IMR-90 (cell line): Measurements from ENCODE around the gene MEF2B. TPM values are rescaled to one million over a fixed set of nuclear protein-coding genes. Genes with fewer than 3 reads are reported as not detected.
"Not testable (repeated sequence)": the region's sequence is repeated elsewhere in the genome, so short reads cannot be mapped to it uniquely, and the experiment has no call there.

ENCODE experiments used
- ATAC-seq: fragments of 200-7000 bp; cut with Tn5 transposase; 2 replicates; pipeline ENCODE4 v1.9.1; 2020; ENCODE audit warnings: low read depth, mild to moderate bottlenecking, moderate library complexity
- BruUV-seq: library from RNA; stranded (reverse); fragments of 400-500 nt; replicated peaks from 2 replicates; lab custom pipeline; 2021; lab: Mats Ljungman, UMichigan
- CTCF ChIA-PET: fragments of 300-600 bp; formaldehyde crosslinking; extraction: SDS; loops from one replicate; lab custom pipeline; 2021; ENCODE audit warnings: antibody characterized with exemption; lab: Yijun Ruan, JAX
- POLR2A ChIA-PET: fragments of 300-600 bp; sonication (Branson Sonifier 250); formaldehyde crosslinking; loops from one replicate; lab custom pipeline; 2022; ENCODE audit warnings: antibody characterized with exemption; ENCODE audit not compliant: unreplicated experiment; lab: Charles Lee
- DNase-seq: peaks from one replicate; pipeline ENCODE4 v3.0.0; 2013
- H2AFZ ChIP-seq: replicated peaks from 2 replicates; pipeline ENCODE3; 2013; ENCODE audit warnings: low read length, mild to moderate bottlenecking; ENCODE audit not compliant: poor library complexity
- H2AK5ac ChIP-seq: 2 replicates; pipeline ENCODE4 v1.6.1; 2013; ENCODE audit warnings: low read depth, low read length, inconsistent platforms
- H2AK9ac ChIP-seq: replicated peaks from 2 replicates; pipeline ENCODE3; 2013; ENCODE audit warnings: mild to moderate bottlenecking, low read depth, low read length, moderate library complexity; ENCODE audit not compliant: poor library complexity
- H2BK120ac ChIP-seq: 2 replicates; pipeline ENCODE4 v1.6.1; 2013; ENCODE audit warnings: low read depth, low read length, inconsistent platforms
- H2BK15ac ChIP-seq: 3 replicates; pipeline ENCODE4 v1.6.1; 2013; ENCODE audit warnings: low read depth, low read length, inconsistent platforms
- H2BK20ac ChIP-seq: 2 replicates; pipeline ENCODE4 v1.6.1; 2013; ENCODE audit warnings: low read depth, mild to moderate bottlenecking, inconsistent platforms, low read length, moderate library complexity
- H2BK5ac ChIP-seq: 2 replicates; pipeline ENCODE4 v1.6.1; 2013; ENCODE audit warnings: mild to moderate bottlenecking, low read depth, low read length, inconsistent platforms; ENCODE audit not compliant: poor library complexity, severe bottlenecking
- H3K14ac ChIP-seq: replicated peaks from 2 replicates; pipeline ENCODE4 v1.6.1; 2013; ENCODE audit warnings: low read depth, low read length, inconsistent platforms
- H3K18ac ChIP-seq: 2 replicates; pipeline ENCODE4 v1.6.1; 2013; ENCODE audit warnings: low read depth, low read length, control low read depth
- H3K23ac ChIP-seq: 2 replicates; pipeline ENCODE4 v1.6.1; 2013; ENCODE audit warnings: low read depth, low read length, inconsistent platforms
- H3K27ac ChIP-seq: 2 replicates; pipeline ENCODE4 v1.5.1; 2013; ENCODE audit warnings: mild to moderate bottlenecking, control low read depth, low read length; ENCODE audit not compliant: insufficient read depth
- H3K27me3 ChIP-seq: 2 replicates; pipeline ENCODE4 v1.6.1; 2013; ENCODE audit warnings: low read length; ENCODE audit not compliant: control insufficient read depth, insufficient read depth
- H3K36me3 ChIP-seq: 2 replicates; pipeline ENCODE4 v1.6.1; 2013; ENCODE audit warnings: low read length, mixed read lengths; ENCODE audit not compliant: control insufficient read depth, insufficient read depth
- H3K4ac ChIP-seq: 2 replicates; pipeline ENCODE4 v1.6.1; 2013; ENCODE audit warnings: low read depth, low read length, inconsistent platforms
- H3K4me1 ChIP-seq: 2 replicates; pipeline ENCODE4 v1.6.1; 2013; ENCODE audit warnings: low read length, mixed read lengths; ENCODE audit not compliant: control insufficient read depth, insufficient read depth
- H3K4me2 ChIP-seq: 2 replicates; pipeline ENCODE4 v1.6.1; 2013; ENCODE audit warnings: low read depth, mild to moderate bottlenecking, control low read depth, low read length, moderate library complexity
- H3K4me3 ChIP-seq: 2 replicates; pipeline ENCODE4 v1.5.1; 2013; ENCODE audit warnings: low read depth, mild to moderate bottlenecking, control low read depth, low read length, moderate library complexity; ENCODE audit not compliant: insufficient read depth
- H3K56ac ChIP-seq: 2 replicates; pipeline ENCODE4 v1.6.1; 2013; ENCODE audit warnings: low read length, inconsistent platforms; ENCODE audit not compliant: insufficient read depth; ENCODE audit errors: extremely low read depth
- H3K79me1 ChIP-seq, 2 experiments: 2 replicates each; pipeline ENCODE4 v1.6.1; 2013; ENCODE audit warnings: low read length in 2 of 2, inconsistent platforms in 1 of 2, low read depth in 1 of 2
- H3K9ac ChIP-seq: 2 replicates; pipeline ENCODE4 v1.6.1; 2013; ENCODE audit warnings: low read depth, low read length, control low read depth
- H3K9me1 ChIP-seq: 2 replicates; pipeline ENCODE4 v1.6.1; 2013; ENCODE audit warnings: low read length, inconsistent platforms; ENCODE audit not compliant: insufficient read depth
- H3K9me3 ChIP-seq: 2 replicates; pipeline ENCODE4 v1.6.1; 2013; ENCODE audit warnings: low read length; ENCODE audit not compliant: control insufficient read depth, insufficient read depth
- H4K20me1 ChIP-seq: 2 replicates; pipeline ENCODE4 v1.6.1; 2013; ENCODE audit warnings: low read length, inconsistent platforms; ENCODE audit not compliant: insufficient read depth
- H4K5ac ChIP-seq: 2 replicates; pipeline ENCODE4 v1.6.1; 2013; ENCODE audit warnings: mild to moderate bottlenecking, low read depth, low read length, control low read depth
- H4K8ac ChIP-seq, 2 experiments: 2 replicates each; pipeline ENCODE4 v1.6.1; 2013; ENCODE audit warnings: low read depth in 2 of 2, low read length in 2 of 2, control low read depth in 1 of 2, inconsistent platforms in 1 of 2
- H4K91ac ChIP-seq: 2 replicates; pipeline ENCODE4 v1.6.1; 2013; ENCODE audit warnings: low read depth, low read length, inconsistent platforms; ENCODE audit not compliant: insufficient read depth
- POLR2A ChIP-seq: IDR thresholded peaks from 2 replicates; pipeline ENCODE4 v1.6.1; 2012; ENCODE audit warnings: mild to moderate bottlenecking, low read depth, low read length
- WGBS, 2 experiments: methylation state at CpG; one replicate each; pipeline versions ENCODE4 v1.1.5 to v1.1.7; 2013; ENCODE audit warnings: missing lambda C conversion rate in 2 of 2; ENCODE audit not compliant: insufficient read length in 1 of 2; ENCODE audit errors: extremely low coverage in 2 of 2; 5-methylcytosine and 5-hydroxymethylcytosine counted together
- dilution Hi-C: fragments of 300-500 bp; cut with HindIII; formaldehyde crosslinking; loops from one replicate; pipeline ENCODE4 v1.14.3; 2018; ENCODE audit warnings: low sequenced_read_pairs; ENCODE audit not compliant: unreplicated experiment
- in situ Hi-C: fragments of 300-500 bp; cut with MboI; formaldehyde crosslinking; loops from 3 replicates; pipeline ENCODE4 v1.14.3; 2019; ENCODE audit warnings: low sequenced_read_pairs, inconsistent platforms, mixed read lengths
- intact Hi-C: fragments of 100-400 bp; cut with micrococcal nuclease; formaldehyde crosslinking; loops from 2 replicates; pipeline ENCODE4 v1.10.0; 2022
- polyA plus RNA-seq, 3 experiments: library from polyadenylated mRNA; depleted of rRNA; stranded (reverse); fragments of >200 nt; gene quantifications; 2 replicates each; pipeline ENCODE4 v1.2.3, GENCODE V29; 2012; ENCODE audit warnings: low replicate concordance in 1 of 3
- total RNA-seq: library from RNA; depleted of rRNA; stranded (reverse); fragments of >200 nt; gene quantifications from 2 replicates; pipeline ENCODE4 v1.2.3, GENCODE V29; 2012
- TF ChIP-seq, protein P1 (sequence below): conservative IDR thresholded peaks from 2 replicates; pipeline ENCODE4 v1.5.1; 2012; ENCODE audit warnings: mild to moderate bottlenecking, low read depth, low read length, improper control_type of control experiment

Gene MEF2B
- total and polyA plus RNA-seq, 2 of the 4 experiments (the other 2 are of a cell fraction) = 0.18 to 0.94 TPM

DNA sequence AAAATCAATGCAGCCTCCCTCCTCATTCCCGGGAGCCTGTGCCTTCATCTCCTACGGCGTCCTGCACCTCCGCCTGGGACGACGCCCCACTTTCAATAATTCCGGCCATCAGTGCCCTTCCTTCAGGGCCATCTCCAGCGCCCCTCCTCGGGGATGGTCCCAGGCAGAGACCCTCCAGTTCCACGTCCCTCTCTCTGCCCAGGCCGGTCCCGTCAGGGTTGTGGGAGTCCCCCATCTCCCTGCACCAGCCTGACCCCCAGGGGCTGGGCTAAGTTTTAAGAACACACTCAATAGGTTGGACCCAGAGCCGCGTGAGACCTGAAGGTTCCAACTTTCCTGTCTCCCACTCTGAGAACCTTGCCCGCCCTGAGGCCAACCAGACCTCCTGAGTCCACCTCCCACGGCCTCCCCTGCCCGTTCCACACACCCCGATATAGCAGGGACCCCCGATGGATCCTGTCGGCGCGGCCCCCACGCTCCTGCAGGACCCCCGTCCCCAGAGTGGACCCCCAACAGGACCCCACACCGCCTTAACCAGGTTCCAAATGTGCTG, 32.4 kb downstream of the MEF2B start (continued):
- TF ChIP-seq, protein P1, sequence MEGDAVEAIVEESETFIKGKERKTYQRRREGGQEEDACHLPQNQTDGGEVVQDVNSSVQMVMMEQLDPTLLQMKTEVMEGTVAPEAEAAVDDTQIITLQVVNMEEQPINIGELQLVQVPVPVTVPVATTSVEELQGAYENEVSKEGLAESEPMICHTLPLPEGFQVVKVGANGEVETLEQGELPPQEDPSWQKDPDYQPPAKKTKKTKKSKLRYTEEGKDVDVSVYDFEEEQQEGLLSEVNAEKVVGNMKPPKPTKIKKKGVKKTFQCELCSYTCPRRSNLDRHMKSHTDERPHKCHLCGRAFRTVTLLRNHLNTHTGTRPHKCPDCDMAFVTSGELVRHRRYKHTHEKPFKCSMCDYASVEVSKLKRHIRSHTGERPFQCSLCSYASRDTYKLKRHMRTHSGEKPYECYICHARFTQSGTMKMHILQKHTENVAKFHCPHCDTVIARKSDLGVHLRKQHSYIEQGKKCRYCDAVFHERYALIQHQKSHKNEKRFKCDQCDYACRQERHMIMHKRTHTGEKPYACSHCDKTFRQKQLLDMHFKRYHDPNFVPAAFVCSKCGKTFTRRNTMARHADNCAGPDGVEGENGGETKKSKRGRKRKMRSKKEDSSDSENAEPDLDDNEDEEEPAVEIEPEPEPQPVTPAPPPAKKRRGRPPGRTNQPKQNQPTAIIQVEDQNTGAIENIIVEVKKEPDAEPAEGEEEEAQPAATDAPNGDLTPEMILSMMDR = no peak
- TF ChIP-seq POLR2A = no peak

DNA sequence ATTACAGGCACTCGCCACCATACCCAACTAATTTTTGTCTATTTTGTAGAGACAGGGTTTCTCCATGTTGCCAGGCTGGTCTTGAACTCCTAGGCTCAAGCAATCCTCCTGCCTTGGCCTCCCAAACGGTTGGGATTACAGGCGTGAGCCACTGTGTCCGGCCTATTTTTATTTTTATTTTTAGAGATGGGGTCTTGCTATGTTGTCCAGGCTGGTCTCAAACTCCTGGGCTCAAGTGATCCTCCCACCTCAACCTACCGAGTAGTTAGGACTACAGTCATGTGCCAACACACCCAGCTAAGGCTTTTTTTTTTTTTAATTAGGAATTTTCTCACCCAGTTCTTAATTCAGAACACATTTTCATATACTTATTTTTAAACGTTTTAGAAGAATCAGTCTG, 34.4 kb downstream of the MEF2B start:
- CTCF ChIA-PET, BruUV-seq, in situ Hi-C loops: not testable (repeated sequence)

More for the DNA sequence above, 34.4 kb downstream of the MEF2B start:
- H3K4me2 ChIP-seq, H3K14ac ChIP-seq, H3K36me3 ChIP-seq, H3K4ac ChIP-seq, H4K5ac ChIP-seq, H3K9ac ChIP-seq, H2BK120ac ChIP-seq, H3K4me3 ChIP-seq, H4K91ac ChIP-seq, DNase-seq, H2BK20ac ChIP-seq, intact Hi-C loops, ATAC-seq, H3K9me1 ChIP-seq, H3K4me1 ChIP-seq, H4K8ac ChIP-seq, H3K27me3 ChIP-seq, POLR2A ChIA-PET, H2BK5ac ChIP-seq, H3K56ac ChIP-seq, H3K27ac ChIP-seq, H3K23ac ChIP-seq, H2AFZ ChIP-seq, H2AK5ac ChIP-seq, H3K18ac ChIP-seq, H2BK15ac ChIP-seq, dilution Hi-C loops, H4K20me1 ChIP-seq, H2AK9ac ChIP-seq: not testable (repeated sequence)
- H3K9me3 ChIP-seq = peaks cover 11% of the 10 kb centered on the region
- WGBS, 2 experiments = no CpG with 5 or more reads among the region's 6 CpGs
- H3K79me1 ChIP-seq = peaks cover 8 to 20% of the 10 kb centered on the region in 2 experiments; a peak in 3 of 4 replicates
